H1 (cell line): ENCODE results near the gene TSC2. TPM values are rescaled to one million over a fixed set of nuclear protein-coding genes. Genes with fewer than 3 reads are reported as not detected.

ENCODE experiments used
- CTCF ChIA-PET: fragments of 300-600 bp; sonication (Branson Sonifier 250); formaldehyde crosslinking; loops from one replicate; lab custom pipeline; 2021; ENCODE audit not compliant: partially characterized antibody; lab: Charles Lee
- POLR2A ChIA-PET: fragments of 300-600 bp; sonication (Branson Sonifier 250); formaldehyde crosslinking; loops from one replicate; lab custom pipeline; 2021; ENCODE audit warnings: inconsistent platforms; ENCODE audit not compliant: partially characterized antibody; lab: Charles Lee
- DNase-seq, 2 experiments: peaks; one replicate each; pipeline versions ENCODE4 v3.0.0 to v3.0.0-alpha.2; 2010 to 2022; ENCODE audit warnings: low spot score in 2 of 2, low read depth in 1 of 2, mixed read lengths in 1 of 2
- FAIRE-seq: peaks from 2 replicates; lab custom pipeline; 2011; peaks lifted over from hg19 to GRCh38; lab: Jason Lieb, UNC
- H2AFZ ChIP-seq: 2 replicates; pipeline ENCODE4 v1.8.1; 2012; ENCODE audit warnings: low read length, inconsistent platforms
- H2AK5ac ChIP-seq: 2 replicates; pipeline ENCODE4 v1.6.1; 2013; ENCODE audit warnings: low read depth, low read length
- H2BK120ac ChIP-seq: replicated peaks from 2 replicates; pipeline ENCODE3; 2013; ENCODE audit warnings: low read depth, low read length, inconsistent platforms
- H2BK12ac ChIP-seq: 2 replicates; pipeline ENCODE4 v1.6.1; 2013; ENCODE audit warnings: low read depth, low read length
- H2BK15ac ChIP-seq: 2 replicates; pipeline ENCODE4 v1.6.1; 2013; ENCODE audit warnings: low read length
- H2BK20ac ChIP-seq: 2 replicates; pipeline ENCODE4 v1.6.1; 2013; ENCODE audit warnings: low read length
- H2BK5ac ChIP-seq: 2 replicates; pipeline ENCODE4 v1.6.1; 2013; ENCODE audit warnings: low read depth, low read length
- H3K14ac ChIP-seq: 2 replicates; pipeline ENCODE4 v1.6.1; 2013; ENCODE audit warnings: inconsistent platforms; ENCODE audit not compliant: insufficient read length
- H3K18ac ChIP-seq: 2 replicates; pipeline ENCODE4 v1.6.1; 2013; ENCODE audit warnings: low read length; ENCODE audit errors: extremely low read depth
- H3K23ac ChIP-seq: 2 replicates; pipeline ENCODE4 v1.6.1; 2013; ENCODE audit warnings: inconsistent platforms; ENCODE audit not compliant: insufficient read length
- H3K23me2 ChIP-seq: 2 replicates; pipeline ENCODE4 v1.6.1; 2013; ENCODE audit warnings: low read depth, low read length
- H3K27ac ChIP-seq: 2 replicates; pipeline ENCODE4 v1.6.1; 2011; ENCODE audit warnings: low read depth, low read length, inconsistent platforms
- H3K27me3 ChIP-seq, 4 experiments: replicated peaks in 1 of 4; 1 replicate in 1 of 4; 2 replicates in 3 of 4; pipeline versions ENCODE4 v1.6.1 to v1.8.1; 2011 to 2013; ENCODE audit warnings: low read length in 3 of 4, mild to moderate bottlenecking in 3 of 4, inconsistent platforms in 2 of 4, mixed read lengths in 2 of 4, moderate library complexity in 1 of 4; ENCODE audit not compliant: control insufficient read depth in 3 of 4, insufficient read depth in 3 of 4; ENCODE audit errors: extremely low read depth in 1 of 4
- H3K36me3 ChIP-seq, 4 experiments: 2 replicates each; pipeline versions ENCODE4 v1.6.1 to v1.8.1; 2011 to 2013; ENCODE audit warnings: mild to moderate bottlenecking in 4 of 4, low read length in 3 of 4, moderate library complexity in 2 of 4, control low read depth in 1 of 4, inconsistent platforms in 1 of 4; ENCODE audit not compliant: insufficient read depth in 4 of 4, control insufficient read depth in 2 of 4
- H3K4ac ChIP-seq: replicated peaks from 2 replicates; pipeline ENCODE3; 2013; ENCODE audit warnings: low read length, low read depth, mixed read lengths, inconsistent platforms; ENCODE audit not compliant: insufficient read length
- H3K4me1 ChIP-seq, 4 experiments: replicated peaks in 1 of 4; 1 replicate in 1 of 4; 2 replicates in 3 of 4; pipeline versions ENCODE4 v1.6.1 to v1.8.1; 2011 to 2013; ENCODE audit warnings: low read length in 3 of 4, inconsistent platforms in 2 of 4, mixed read lengths in 1 of 4; ENCODE audit not compliant: insufficient read depth in 4 of 4, control insufficient read depth in 3 of 4
- H3K4me2 ChIP-seq, 2 experiments: 2 replicates each; pipeline versions ENCODE4 v1.6.1 to v1.8.1; 2011 to 2013; ENCODE audit warnings: low read depth in 2 of 2, low read length in 2 of 2, control low read depth in 1 of 2, inconsistent platforms in 1 of 2, mild to moderate bottlenecking in 1 of 2; ENCODE audit not compliant: insufficient read depth in 1 of 2
- H3K4me3 ChIP-seq, 4 experiments: fragments of 200-600, 300-600 bp in 1 of 4; sonication (generic), shearing (Covaris generic), sonication (Bioruptor Twin) in 1 of 4; 2 replicates each; pipeline versions ENCODE4 v1.5.1 to v1.8.1; 2011 to 2016; ENCODE audit warnings: low read length in 4 of 4, low read depth in 3 of 4, control low read depth in 2 of 4, inconsistent platforms in 2 of 4, mild to moderate bottlenecking in 2 of 4, mixed read lengths in 1 of 4, moderate library complexity in 1 of 4; ENCODE audit not compliant: insufficient read depth in 2 of 4; ENCODE audit errors: extremely low read depth in 1 of 4
- H3K56ac ChIP-seq: replicated peaks from 2 replicates; pipeline ENCODE3; 2013; ENCODE audit warnings: low read depth, mild to moderate bottlenecking, mixed read lengths, low read length, inconsistent platforms; ENCODE audit not compliant: insufficient read length
- H3K79me1 ChIP-seq: 2 replicates; pipeline ENCODE4 v1.6.1; 2013; ENCODE audit warnings: low read depth, low read length, control low read depth
- H3K79me2 ChIP-seq, 2 experiments: 2 replicates each; pipeline versions ENCODE4 v1.6.1 to v1.8.1; 2012 to 2013; ENCODE audit warnings: low read length in 2 of 2, mild to moderate bottlenecking in 2 of 2, inconsistent platforms in 1 of 2; ENCODE audit not compliant: insufficient read depth in 2 of 2, control insufficient read depth in 1 of 2
- H3K9ac ChIP-seq, 4 experiments: replicated peaks in 1 of 4; 1 replicate in 1 of 4; 2 replicates in 3 of 4; pipeline versions ENCODE4 v1.6.1 to v1.8.1; 2011 to 2013; ENCODE audit warnings: low read depth in 3 of 4, low read length in 3 of 4, control low read depth in 2 of 4, mild to moderate bottlenecking in 2 of 4, moderate library complexity in 2 of 4, inconsistent platforms in 1 of 4; ENCODE audit errors: extremely low read depth in 1 of 4
- H3K9me3 ChIP-seq, 2 experiments: 2 replicates each; pipeline versions ENCODE4 v1.6.1 to v1.8.1; 2012 to 2013; ENCODE audit warnings: mild to moderate bottlenecking in 2 of 2, moderate library complexity in 2 of 2, control low read depth in 1 of 2, inconsistent platforms in 1 of 2, low read depth in 1 of 2, low read length in 1 of 2, mixed read lengths in 1 of 2; ENCODE audit not compliant: insufficient read depth in 2 of 2
- H4K20me1 ChIP-seq, 2 experiments: replicated peaks in 1 of 2; 2 replicates each; pipeline versions ENCODE3 to v1.8.1; 2011 to 2013; ENCODE audit warnings: inconsistent platforms in 2 of 2, low read length in 2 of 2, mild to moderate bottlenecking in 1 of 2; ENCODE audit not compliant: insufficient read depth in 2 of 2, control insufficient read depth in 1 of 2
- H4K5ac ChIP-seq: 2 replicates; pipeline ENCODE4 v1.6.1; 2013; ENCODE audit warnings: low read length, low read depth, mixed read lengths, inconsistent platforms; ENCODE audit not compliant: insufficient read length
- H4K8ac ChIP-seq: 2 replicates; pipeline ENCODE4 v1.8.0; 2013; ENCODE audit warnings: mild to moderate bottlenecking, moderate library complexity, low read length, inconsistent platforms; ENCODE audit not compliant: insufficient read depth; ENCODE audit errors: extremely low read depth
- H4K91ac ChIP-seq: replicated peaks from 2 replicates; pipeline ENCODE3; 2013; ENCODE audit warnings: low read length, mixed read lengths, inconsistent platforms; ENCODE audit not compliant: insufficient read length
- CBX5 ChIP-seq: fragments of 300-800, 300-1000 bp; sonication (generic); IDR thresholded peaks from 2 replicates; pipeline ENCODE4 v1.7.1; 2016; ENCODE audit warnings: antibody characterized with exemption, low read length, low read depth
- HDAC6 ChIP-seq: IDR thresholded peaks from one replicate; pipeline ENCODE4 v1.7.1; 2012; ENCODE audit warnings: low read depth, mild to moderate bottlenecking, inconsistent platforms, low read length, moderate library complexity
- JUN ChIP-seq: IDR thresholded peaks from 2 replicates; pipeline ENCODE4 v1.6.1; 2011; ENCODE audit warnings: low read depth, mild to moderate bottlenecking, improper control_type of control experiment, low read length
- PHF8 ChIP-seq: fragments of 200-600 bp; sonication (generic); conservative IDR thresholded peaks from 2 replicates; pipeline ENCODE4 v1.7.1; 2012; ENCODE audit warnings: low read depth, mild to moderate bottlenecking, inconsistent platforms, low read length, moderate library complexity
- RBBP5 ChIP-seq: IDR thresholded peaks from 2 replicates; pipeline ENCODE4 v1.7.1; 2012; ENCODE audit warnings: low read depth, mild to moderate bottlenecking, inconsistent platforms, low read length, moderate library complexity, borderline replicate concordance
- SIN3A ChIP-seq, 2 experiments: IDR thresholded peaks in 1 of 2; conservative IDR thresholded peaks in 1 of 2; 2 replicates each; pipeline ENCODE4 v1.6.1; 2011 to 2012; ENCODE audit warnings: low read length in 2 of 2, improper control_type of control experiment in 1 of 2, low read depth in 1 of 2, mild to moderate bottlenecking in 1 of 2
- WGBS, 2 experiments: shearing (Covaris generic) in 1 of 2; methylation state at CpG; one replicate each; pipeline versions ENCODE4 v1.1.6 to v1.1.7; 2013 to 2015; ENCODE audit warnings: low lambda C conversion rate in 2 of 2, mixed read lengths in 2 of 2, inconsistent platforms in 1 of 2, low coverage in 1 of 2, missing lambda C conversion rate in 1 of 2; ENCODE audit not compliant: insufficient replicate concordance in 2 of 2, insufficient coverage in 1 of 2, insufficient read length in 1 of 2; ENCODE audit errors: extremely low coverage in 1 of 2, missing lambda C conversion rate in 1 of 2; 5-methylcytosine and 5-hydroxymethylcytosine counted together
- polyA plus RNA-seq, 7 experiments: library from polyadenylated mRNA; depleted of rRNA in 3 of 7; stranded (reverse) in 5 of 7; unstranded in 2 of 7; fragments of >200 nt in 5 of 7; fragments of 200-250 nt in 2 of 7; gene quantifications; 1 replicate in 5 of 7; 2 replicates in 1 of 7; 4 replicates in 1 of 7; pipeline versions ENCODE4 v1.2.1 to v1.2.3, GENCODE V29; 2011 to 2013; ENCODE audit warnings: missing spikeins in 2 of 7, mixed read lengths in 2 of 7
- total RNA-seq: library from RNA; stranded (reverse); fragmentation: NEBNext Ultra II Directional; extraction: Animal tissue kit (Norgen Biotek cat#: 25700); gene quantifications from 2 replicates; pipeline ENCODE4 v1.2.1, GENCODE V29; 2021
- TF ChIP-seq, protein P1 (sequence below), 3 experiments: IDR thresholded peaks; 1 replicate in 2 of 3; 2 replicates in 1 of 3; pipeline versions ENCODE4 v1.5.1 to v1.6.1; 2011; ENCODE audit warnings: low read length in 3 of 3, mild to moderate bottlenecking in 3 of 3, inconsistent platforms in 2 of 3, low read depth in 1 of 3, moderate library complexity in 1 of 3; ENCODE audit not compliant: insufficient read depth in 1 of 3; ENCODE audit errors: control extremely low read depth in 1 of 3
- TF ChIP-seq, protein P2 (sequence below): IDR thresholded peaks from 2 replicates; pipeline ENCODE4 v1.6.1; 2012; ENCODE audit warnings: inconsistent platforms

TSC2 gene
- total and polyA plus RNA-seq, 2 of the 8 experiments (the other 6 are each of a cell fraction or from before 2014, with no cell fraction given): 65.9 to 96.6 TPM

DNA sequence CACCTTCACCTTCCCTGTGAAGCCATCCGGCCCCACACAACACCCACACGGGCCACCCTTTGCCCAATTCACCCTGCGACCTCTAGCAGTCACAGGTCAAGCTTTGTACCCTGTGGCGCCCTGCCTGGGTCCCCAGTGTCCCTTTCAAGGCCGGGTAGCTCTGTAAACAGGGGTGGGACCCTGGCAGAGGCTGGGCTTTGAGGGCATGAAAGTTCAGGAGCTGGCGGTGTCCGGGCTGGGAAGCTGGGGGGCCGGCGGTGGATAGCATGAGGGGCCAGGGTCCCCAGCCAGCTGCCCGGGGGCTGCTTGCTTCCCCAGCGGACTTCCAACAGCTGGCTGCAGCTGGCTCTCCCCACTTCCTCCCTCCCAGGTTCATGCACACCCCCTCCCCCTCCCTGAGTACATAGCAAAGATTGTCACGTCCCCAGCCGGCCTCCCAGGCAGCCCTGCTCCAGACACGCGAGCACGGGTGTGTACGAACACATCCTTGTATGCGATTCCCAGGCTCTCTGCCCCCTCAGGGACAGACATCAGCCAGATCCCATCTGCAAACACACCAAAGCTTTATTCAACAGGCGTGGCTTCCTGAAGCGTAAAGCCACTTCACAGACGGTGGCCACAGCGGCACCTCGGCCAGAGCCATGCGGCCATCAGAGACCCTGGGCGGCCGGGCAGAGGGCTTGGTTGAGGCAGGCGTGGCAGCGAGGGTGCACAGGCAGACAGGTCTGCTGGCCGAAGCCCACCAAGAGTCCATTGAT lies 8.3 kb upstream of the TSC2 start:
- H3K4me1 ChIP-seq: peaks cover 0 to 4% (median 0%) of the 10 kb centered on the region in 4 experiments; a peak in 3 of 7 replicates
- H3K18ac ChIP-seq: no peak overlapping the region
- H2AK5ac ChIP-seq: no peak overlapping the region
- no peaks in the 10 kb centered on the region for H3K79me1 ChIP-seq
- ChIA-PET POLR2A (interaction anchor here (1.2 to 3.1 kb wide), 4 partner anchors 8 to 115 kb away, joined by 3 to 14 read pairs (median 5); partner anchors contain the start of genes NTHL1, TRAF7 and TSC2), CTCF (interaction anchor here (0.6 to 3.0 kb wide), 7 partner anchors 8 to 107 kb away, joined by 3 to 14 read pairs (median 3); partner anchors contain the start of genes NTHL1 and TSC2)
- H3K79me2 ChIP-seq: no peaks in the 10 kb centered on the region
- no peak overlapping the region for H3K4ac ChIP-seq
- no peaks in the 10 kb centered on the region for H3K9me3 ChIP-seq
- H2BK15ac ChIP-seq: no peak overlapping the region
- no peak overlapping the region for H3K4me3 ChIP-seq
- H4K91ac ChIP-seq: no peak overlapping the region
- no peaks in the 10 kb centered on the region for H3K27me3 ChIP-seq
- no peak overlapping the region for H2BK120ac ChIP-seq
- H4K8ac ChIP-seq: no peak overlapping the region
- no peaks in the 10 kb centered on the region for H3K36me3 ChIP-seq
- no peak overlapping the region for H3K23ac ChIP-seq
- H2BK20ac ChIP-seq: no peak overlapping the region
- no peak overlapping the region for H3K9ac ChIP-seq
- H2BK12ac ChIP-seq: no peak overlapping the region
- H4K5ac ChIP-seq: no peak overlapping the region
- H3K56ac ChIP-seq: no peak overlapping the region
- H3K4me2 ChIP-seq: no peak overlapping the region
- no peaks in the 10 kb centered on the region for H3K23me2 ChIP-seq
- no peak for DNase-seq
- no peak overlapping the region for H2AFZ ChIP-seq
- peaks cover 0 to 5% of the 10 kb centered on the region in 2 experiments for H4K20me1 ChIP-seq
- H3K27ac ChIP-seq: no peak overlapping the region
- whole genome bisulfite sequencing, 2 experiments: 92% methylated on average over 27 of the region's 29 CpGs; no CpG with 5 or more reads in 1 of the 2 experiments
- FAIRE-seq: no peak
- no peak overlapping the region for H3K14ac ChIP-seq
- H2BK5ac ChIP-seq: no peak overlapping the region
- TF ChIP-seq, protein P1, sequence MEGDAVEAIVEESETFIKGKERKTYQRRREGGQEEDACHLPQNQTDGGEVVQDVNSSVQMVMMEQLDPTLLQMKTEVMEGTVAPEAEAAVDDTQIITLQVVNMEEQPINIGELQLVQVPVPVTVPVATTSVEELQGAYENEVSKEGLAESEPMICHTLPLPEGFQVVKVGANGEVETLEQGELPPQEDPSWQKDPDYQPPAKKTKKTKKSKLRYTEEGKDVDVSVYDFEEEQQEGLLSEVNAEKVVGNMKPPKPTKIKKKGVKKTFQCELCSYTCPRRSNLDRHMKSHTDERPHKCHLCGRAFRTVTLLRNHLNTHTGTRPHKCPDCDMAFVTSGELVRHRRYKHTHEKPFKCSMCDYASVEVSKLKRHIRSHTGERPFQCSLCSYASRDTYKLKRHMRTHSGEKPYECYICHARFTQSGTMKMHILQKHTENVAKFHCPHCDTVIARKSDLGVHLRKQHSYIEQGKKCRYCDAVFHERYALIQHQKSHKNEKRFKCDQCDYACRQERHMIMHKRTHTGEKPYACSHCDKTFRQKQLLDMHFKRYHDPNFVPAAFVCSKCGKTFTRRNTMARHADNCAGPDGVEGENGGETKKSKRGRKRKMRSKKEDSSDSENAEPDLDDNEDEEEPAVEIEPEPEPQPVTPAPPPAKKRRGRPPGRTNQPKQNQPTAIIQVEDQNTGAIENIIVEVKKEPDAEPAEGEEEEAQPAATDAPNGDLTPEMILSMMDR (IDR thresholded peaks at IDR 0.05; ENCODE audit: control extremely low read depth in 1 of 3, insufficient read depth in 1 of 3, low read depth in 1 of 3, low read length in 3 of 3): no peak
- TF ChIP-seq PHF8 (no peak), RBBP5 (no peak), SIN3A (conservative IDR thresholded peaks at IDR 0.05 in 1 of 2, IDR thresholded peaks at IDR 0.05 in 1 of 2; ENCODE audit: low read depth in 1 of 2, low read length in 2 of 2) (no peak), HDAC6 (no peak), CBX5 (no peak), JUN (no peak)
- TF ChIP-seq, protein P2, sequence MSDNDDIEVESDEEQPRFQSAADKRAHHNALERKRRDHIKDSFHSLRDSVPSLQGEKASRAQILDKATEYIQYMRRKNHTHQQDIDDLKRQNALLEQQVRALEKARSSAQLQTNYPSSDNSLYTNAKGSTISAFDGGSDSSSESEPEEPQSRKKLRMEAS: no peak
